Left colon (tissue), 2 donors: Measurements from ENCODE around the gene PCCA. TPM values are rescaled to one million over a fixed set of nuclear protein-coding genes. Genes with fewer than 3 reads are reported as not detected.
"Not testable (repeated sequence)": the region's sequence is repeated elsewhere in the genome, so short reads cannot be mapped to it uniquely, and the experiment has no call there.

ENCODE experiments used
- ATAC-seq: fragments of 200-7000 bp; cut with Tn5 transposase; one replicate; pipeline ENCODE4 v1.9.1; 2020; ENCODE audit warnings: mild to moderate bottlenecking, moderate library complexity
- DNase-seq, 2 donors: peaks; one replicate each; pipeline ENCODE4 v3.0.0-alpha.2; 2020
- intact Hi-C, 2 donors: fragments of 100-400 bp; cut with DNase I in 1 of 2; cut with micrococcal nuclease in 1 of 2; formaldehyde crosslinking; loops; one replicate each; pipeline versions ENCODE4 v1.11.2 to v1.14.0; 2022; cut with DNase I, micrococcal nuclease
- total RNA-seq, 2 donors: library from RNA; stranded (reverse); fragmentation: NEBNext Ultra II Directional; extraction: Animal tissue kit (Norgen Biotek cat#: 25700); gene quantifications; one replicate each; pipeline ENCODE4 v1.2.1, GENCODE V29; 2021
- donor health status: DM: no; HTN: no; CAD: no.
- donor health status: DM: yes; HTN: yes; CAD: no.

The PCCA gene
- total RNA-seq, 2 donors from 2014 or later = 84.1 to 99.1 TPM

DNA sequence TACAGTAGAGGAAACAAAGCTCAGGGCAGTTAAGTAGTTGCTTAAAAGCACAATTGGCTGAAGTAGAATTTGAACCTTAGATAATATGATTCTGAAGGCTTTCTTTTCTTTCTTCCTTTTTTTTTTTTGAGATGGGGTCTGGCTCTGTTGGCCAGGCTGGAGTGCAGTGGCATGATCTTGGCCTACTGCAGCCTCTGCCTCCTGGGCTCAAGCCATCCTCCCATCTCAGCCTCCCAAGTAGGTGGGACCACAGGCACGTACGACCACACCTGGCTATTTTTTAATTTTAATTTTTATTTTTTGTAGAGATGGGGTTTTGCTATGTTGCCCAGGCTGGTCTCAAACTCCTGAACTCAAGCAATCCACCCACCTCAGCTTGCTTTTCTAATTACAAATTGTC, 3.4 kb downstream of the PCCA start:
- ATAC-seq, intact Hi-C loops, DNase-seq: not testable (repeated sequence)

DNA sequence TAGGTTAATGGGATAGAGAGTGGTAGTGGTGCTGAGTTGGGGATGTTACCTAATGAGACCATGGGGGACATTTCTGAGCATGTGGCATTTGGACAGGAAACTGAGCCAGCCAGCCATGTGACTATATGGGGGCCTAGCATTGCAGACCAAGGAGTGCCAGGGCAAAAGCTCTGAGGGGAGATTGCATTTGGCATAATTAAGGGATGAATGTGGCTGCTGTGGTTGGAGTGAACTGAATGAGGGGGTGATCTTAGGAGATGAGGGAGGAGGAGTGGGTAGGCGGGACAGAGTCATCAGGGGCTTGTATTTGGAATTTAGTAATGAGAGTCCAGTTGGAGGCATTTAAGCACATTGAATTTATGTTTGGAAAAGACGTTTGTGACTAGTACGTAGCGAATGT, 6.6 kb downstream of the PCCA start:
- ATAC-seq = no peak

GRCh38 chr13:100096526-100096925, 7.6 kb downstream of the PCCA start:
- intact Hi-C loops = no loop called here
- no peak for ATAC-seq

More for the DNA sequence above, 6.6 kb downstream of the PCCA start:
- DNase-seq = no peak
- intact Hi-C loops = no loop called here

GRCh38 chr13:100097821-100098220, 8.9 kb downstream of the PCCA start:
- no peak for DNase-seq
- intact Hi-C loops = no loop called here
- no peak for ATAC-seq

More at GRCh38 chr13:100096526-100096925, 7.6 kb downstream of the PCCA start:
- no peak for DNase-seq

- intact Hi-C loops = no loop called here
- peak; percentile 27 for ATAC-seq
These were observed 9.7 kb downstream of the PCCA start for GRCh38 chr13:100098445-100099116.

GRCh38 chr13:100099117-100099445, 10.2 kb downstream of the PCCA start:
- peak; percentile 10 for ATAC-seq
- intact Hi-C loops, DNase-seq: not testable (repeated sequence)

More at GRCh38 chr13:100098445-100099116, 9.7 kb downstream of the PCCA start:
- DNase-seq = no peak

GRCh38 chr13:100100115-100100879, 11.4 kb downstream of the PCCA start:
- DNase-seq = no peak
- intact Hi-C loops = no loop called here
- ATAC-seq = peak; percentile 91

DNA sequence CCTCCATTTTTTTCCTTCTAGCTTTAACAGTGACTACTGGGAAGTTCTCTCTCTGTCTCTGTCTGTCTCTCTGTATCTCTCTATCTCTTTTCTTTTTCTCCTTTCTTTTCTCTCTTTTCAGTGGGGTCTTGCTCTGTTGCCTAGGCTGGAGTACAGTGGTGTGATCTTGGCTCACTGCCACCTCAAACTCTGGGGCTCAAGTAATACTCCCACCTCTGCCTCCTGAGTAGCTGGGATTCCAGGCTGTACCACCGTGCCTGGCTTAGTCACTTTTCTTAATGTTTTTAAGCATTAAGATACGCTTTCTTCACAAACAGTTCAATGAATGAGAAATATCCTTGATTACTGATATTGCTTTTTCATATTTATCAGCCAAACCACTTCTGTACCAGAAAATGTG, 13.1 kb downstream of the PCCA start:
- ATAC-seq (no peak), DNase-seq (no peak)
- intact Hi-C loops = no loop called here

DNA sequence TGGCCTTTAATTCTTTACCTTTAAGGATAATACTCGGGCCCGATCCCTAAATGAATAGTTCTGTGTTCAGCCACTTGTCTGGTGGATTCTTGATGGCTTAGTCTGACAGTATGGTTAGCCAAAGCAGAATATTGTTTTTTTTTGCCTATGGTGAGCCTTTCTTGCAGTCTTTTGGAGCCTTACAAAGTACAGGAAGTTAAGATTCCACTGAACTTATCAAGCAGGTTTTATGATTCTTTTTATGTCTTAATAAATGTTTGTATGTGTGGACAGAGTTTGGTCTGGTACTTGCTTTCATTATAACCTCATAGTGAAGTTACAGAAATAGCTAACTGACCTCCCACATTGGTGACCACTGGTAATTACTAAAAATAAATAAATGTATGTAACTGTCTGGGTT, 17.1 kb downstream of the PCCA start:
- intact Hi-C loops = no loop called here
- no peak for DNase-seq

GRCh38 chr13:100106705-100107104, 17.8 kb downstream of the PCCA start:
- intact Hi-C loops = no loop called here
- DNase-seq (no peak), ATAC-seq (no peak)

More for the DNA sequence above, 17.1 kb downstream of the PCCA start:
- peak; percentile 51 for ATAC-seq

DNA sequence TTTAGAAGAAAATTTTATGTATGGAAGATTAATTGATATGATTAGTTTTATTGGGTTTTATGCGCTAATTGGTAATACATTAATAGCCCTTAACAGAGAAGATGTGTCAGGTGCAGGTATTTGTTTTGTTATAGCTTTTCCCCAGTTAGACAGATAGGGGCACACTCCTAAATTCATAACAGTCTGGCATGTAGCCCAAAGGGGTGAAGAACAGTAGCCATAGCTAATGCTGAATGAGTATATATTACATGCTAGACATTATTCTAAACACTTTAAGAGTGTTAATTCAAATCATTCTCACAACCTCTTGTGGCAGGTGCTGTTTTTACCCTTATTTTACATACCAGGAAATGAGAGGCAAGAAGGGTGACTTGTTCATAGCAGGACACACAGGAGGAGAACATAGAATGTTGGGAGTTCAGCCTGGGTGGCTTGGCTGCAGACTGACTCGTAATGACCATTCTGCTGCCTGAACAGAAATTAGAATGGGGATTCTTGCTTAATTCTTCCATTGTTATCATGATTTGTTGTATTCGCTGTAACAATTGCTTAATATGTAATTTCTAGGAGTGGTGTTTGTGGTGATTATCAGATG, 20.1 kb downstream of the PCCA start:
- no peak for DNase-seq
- intact Hi-C loops = no loop called here
- ATAC-seq = peak; percentile 20

DNA sequence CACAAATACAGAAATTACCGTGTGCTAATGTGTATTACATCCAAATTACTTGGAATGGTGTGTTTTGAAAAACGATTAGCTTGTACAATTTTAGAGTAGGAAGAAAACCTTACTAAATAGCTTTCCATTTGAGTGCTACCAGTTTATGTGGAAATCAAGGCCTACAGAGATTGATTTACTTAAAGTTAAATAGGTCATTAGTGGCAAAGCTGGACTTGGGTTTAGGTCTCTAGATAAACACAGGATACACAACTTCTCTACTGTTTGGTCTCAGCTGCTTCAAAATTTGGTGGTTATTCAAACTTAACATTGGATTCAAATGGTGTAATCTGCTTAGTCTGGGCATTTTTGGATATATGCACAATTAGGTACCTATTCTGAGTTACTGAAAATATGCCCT, 21.4 kb downstream of the PCCA start:
- no peak for ATAC-seq
- DNase-seq = no peak
- intact Hi-C loops = no loop called here

DNA sequence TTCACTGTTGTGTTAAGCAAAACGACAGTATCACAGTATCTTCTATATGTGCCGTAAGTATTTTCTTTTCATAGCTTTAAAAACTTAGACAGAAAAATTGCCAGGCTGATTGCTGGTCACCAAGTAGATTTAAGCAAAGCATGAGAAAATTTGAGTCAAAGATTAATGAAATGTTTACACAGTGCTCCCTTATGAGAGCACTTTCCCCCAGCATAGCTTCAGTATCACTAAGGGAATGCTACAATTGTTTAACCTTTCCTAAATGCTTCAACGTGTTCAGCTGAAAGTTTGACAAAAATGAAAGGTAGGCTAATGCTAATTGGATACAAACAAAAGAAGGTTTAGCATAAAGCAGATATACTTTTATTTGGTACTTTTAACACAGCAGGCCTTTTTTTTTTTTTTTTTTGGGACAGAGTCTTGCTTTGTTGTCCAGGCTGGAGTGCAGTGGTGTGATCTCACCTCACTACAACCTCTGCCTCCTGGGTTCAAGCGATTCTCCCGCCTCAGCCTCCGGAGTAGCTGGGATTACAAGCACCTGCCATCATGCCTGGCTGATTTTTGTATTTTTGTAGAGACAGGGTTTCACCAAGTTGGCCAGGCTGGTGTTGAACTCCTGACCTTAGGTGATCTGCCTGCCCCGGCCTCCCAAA, 23.4 kb downstream of the PCCA start:
- intact Hi-C loops = no loop called here
- ATAC-seq = peak; percentile 77

DNA sequence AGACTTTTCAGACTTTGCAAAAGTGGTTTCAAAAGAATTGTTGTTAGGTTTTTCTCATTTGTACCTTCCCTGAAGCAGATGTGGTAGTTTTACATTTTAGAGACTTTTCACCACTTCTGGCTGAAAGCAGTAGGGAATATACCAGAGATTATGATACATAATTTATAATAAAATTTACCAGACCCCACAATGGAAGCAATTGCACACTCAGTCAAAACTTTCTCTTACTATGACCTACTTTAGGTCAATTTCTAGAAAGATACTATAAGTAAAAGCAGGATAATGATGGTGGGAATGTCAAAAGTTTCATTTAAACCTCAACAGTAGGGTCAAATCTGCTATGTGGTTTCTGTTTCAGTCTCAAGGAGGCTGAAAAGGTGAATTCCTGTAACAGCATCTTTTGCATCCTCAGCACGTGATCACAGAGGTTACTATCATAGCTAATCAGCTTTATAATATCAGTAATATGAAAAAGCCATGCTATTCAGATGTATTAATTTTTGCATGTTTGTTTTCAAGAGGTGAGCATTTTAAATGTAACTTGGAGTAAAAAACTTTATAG, 26.9 kb downstream of the PCCA start:
- intact Hi-C loops = no loop called here
- DNase-seq (no peak), ATAC-seq (no peak)

More for the DNA sequence above, 23.4 kb downstream of the PCCA start:
- DNase-seq = no peak

DNA sequence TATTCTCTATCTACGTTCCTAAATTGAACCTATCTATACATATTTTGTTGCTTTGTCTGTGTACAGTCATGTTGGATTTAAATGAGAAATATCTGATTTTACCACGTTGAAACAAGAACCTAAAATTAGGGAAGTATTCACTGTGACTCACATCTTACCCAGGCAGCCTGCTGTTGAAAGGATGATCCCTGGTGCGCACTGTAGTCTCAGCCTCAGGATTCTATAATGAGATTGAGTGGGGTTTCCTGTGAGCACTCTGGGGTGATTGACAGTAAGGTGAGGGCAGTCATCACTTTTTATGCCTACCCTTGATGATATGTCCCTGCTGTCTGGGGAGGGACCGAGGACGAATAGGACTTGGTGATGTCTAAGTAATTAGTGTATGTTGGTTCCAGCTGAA, 35.4 kb downstream of the PCCA start:
- intact Hi-C loops = no loop called here
- no peak for ATAC-seq

GRCh38 chr13:100125946-100126345, 37.1 kb downstream of the PCCA start:
- DNase-seq (no peak), ATAC-seq (peak; percentile 56)
- intact Hi-C loops = no loop called here

More for the DNA sequence above, 35.4 kb downstream of the PCCA start:
- no peak for DNase-seq

DNA sequence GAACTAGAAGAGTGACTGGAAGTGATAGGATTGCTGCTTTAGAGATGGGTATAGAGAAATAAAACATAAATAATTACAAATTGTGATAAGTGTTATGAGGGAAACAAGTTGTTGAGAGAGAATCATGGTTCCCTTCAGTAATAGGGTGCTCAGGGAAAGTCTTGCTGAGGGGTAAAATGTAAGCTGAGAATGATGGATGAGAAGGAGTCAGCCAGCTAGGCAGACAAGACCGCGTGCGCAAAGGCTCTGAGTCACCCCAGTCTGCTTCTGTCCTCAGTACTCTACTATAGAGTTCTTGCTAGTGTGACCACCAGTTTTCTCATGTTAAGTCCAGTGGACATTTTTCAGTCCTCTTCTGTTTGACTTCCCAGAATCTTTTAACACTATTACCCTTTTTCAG, 39.5 kb downstream of the PCCA start:
- no peak for DNase-seq
- ATAC-seq = no peak
- intact Hi-C loops = no loop called here

DNA sequence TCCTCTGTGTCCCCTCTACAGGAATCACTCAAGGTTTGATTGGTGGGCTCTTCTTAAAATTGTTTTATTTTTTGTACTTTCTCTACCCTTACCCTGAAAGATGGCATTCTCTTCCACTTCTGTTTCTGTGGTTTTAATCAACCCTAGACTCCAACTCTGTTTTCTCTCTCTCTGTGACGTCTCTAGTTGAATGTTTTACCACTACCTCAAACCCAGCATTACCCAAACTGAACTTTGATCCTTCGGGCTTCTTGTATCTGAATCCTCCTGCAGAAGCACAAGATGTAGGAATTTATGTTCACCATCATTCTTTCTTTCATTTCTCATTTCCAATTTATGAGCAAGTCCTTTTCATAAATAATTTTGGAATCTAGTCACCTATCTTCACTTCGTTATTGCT, 39.9 kb downstream of the PCCA start:
- intact Hi-C loops = no loop called here
- peak; percentile 73 for ATAC-seq
- DNase-seq = no peak

GRCh38 chr13:100129605-100130004, 40.7 kb downstream of the PCCA start:
- peak; percentile 44 for ATAC-seq
- no peak for DNase-seq
- intact Hi-C loops = no loop called here
